Activated CD8-positive, alpha-beta memory T cell treated with anti-CD3 and anti-CD28 coated beads for 36 hours (primary cell): ENCODE results near the gene UROD. TPM values are rescaled to one million over a fixed set of nuclear protein-coding genes. Genes with fewer than 3 reads are reported as not detected.

Experiments
- total RNA-seq, 2 experiments: library from RNA; stranded (reverse); gene quantifications; one replicate each; pipeline ENCODE4 v1.2.3, GENCODE V29; 2021

UROD gene
- total RNA-seq, 2 experiments from 2014 or later = 124 to 127 TPM

Other genes starting within 250 kb of the UROD start
- gene RPS8, start 236.7 kb upstream of the UROD start, total RNA-seq = 1,000 to 10,000 TPM; 2,525 to 2,551 TPM
- 1 to 10 TPM; 1.1 to 1.3 TPM for gene BEST4, start 224.1 kb upstream of the UROD start, total RNA-seq
- 100 to 1,000 TPM in 1 of 2 experiments, 10 to 100 TPM in 1; 96.6 to 105 TPM for gene PLK3, start 211.9 kb upstream of the UROD start, total RNA-seq
- gene DYNLT4, start 204.9 kb upstream of the UROD start, total RNA-seq = not detected
- 1 to 10 TPM; 8.2 to 9.6 TPM for gene BTBD19, start 203.7 kb upstream of the UROD start, total RNA-seq
- gene PTCH2, start 169.0 kb upstream of the UROD start, total RNA-seq = under 1 TPM; 0.46 to 0.51 TPM
- 10 to 100 TPM; 55.4 to 56.8 TPM for gene EIF2B3, start 25.7 kb upstream of the UROD start, total RNA-seq
- 10 to 100 TPM; 29.9 TPM for gene HECTD3, start 930 bp upstream of the UROD start, total RNA-seq
- 1 to 10 TPM in 1 of 2 experiments, under 1 TPM in 1; 0.80 to 1.1 TPM for gene ZSWIM5, start 194.4 kb downstream of the UROD start, total RNA-seq